SK-N-MC (cell line): Measurements from ENCODE around the gene MPO.

Experiments used
- EZH2 ChIP-seq: fragments of 200-600 bp; sonication (generic); IDR thresholded peaks from one replicate; pipeline ENCODE4 v1.6.1; 2017; ENCODE audit warnings: antibody characterized with exemption
- FOXP2 ChIP-seq: optimal IDR thresholded peaks from 2 replicates; pipeline ENCODE3; 2011; ENCODE audit warnings: mild to moderate bottlenecking, moderate library complexity; ENCODE audit not compliant: insufficient read depth; ENCODE audit errors: extremely low read length, control extremely low read depth
- POLR2AphosphoS5 ChIP-seq: IDR thresholded peaks from 2 replicates; pipeline ENCODE4 v1.6.1; 2012; ENCODE audit warnings: mild to moderate bottlenecking, low read depth, low read length, borderline replicate concordance

DNA sequence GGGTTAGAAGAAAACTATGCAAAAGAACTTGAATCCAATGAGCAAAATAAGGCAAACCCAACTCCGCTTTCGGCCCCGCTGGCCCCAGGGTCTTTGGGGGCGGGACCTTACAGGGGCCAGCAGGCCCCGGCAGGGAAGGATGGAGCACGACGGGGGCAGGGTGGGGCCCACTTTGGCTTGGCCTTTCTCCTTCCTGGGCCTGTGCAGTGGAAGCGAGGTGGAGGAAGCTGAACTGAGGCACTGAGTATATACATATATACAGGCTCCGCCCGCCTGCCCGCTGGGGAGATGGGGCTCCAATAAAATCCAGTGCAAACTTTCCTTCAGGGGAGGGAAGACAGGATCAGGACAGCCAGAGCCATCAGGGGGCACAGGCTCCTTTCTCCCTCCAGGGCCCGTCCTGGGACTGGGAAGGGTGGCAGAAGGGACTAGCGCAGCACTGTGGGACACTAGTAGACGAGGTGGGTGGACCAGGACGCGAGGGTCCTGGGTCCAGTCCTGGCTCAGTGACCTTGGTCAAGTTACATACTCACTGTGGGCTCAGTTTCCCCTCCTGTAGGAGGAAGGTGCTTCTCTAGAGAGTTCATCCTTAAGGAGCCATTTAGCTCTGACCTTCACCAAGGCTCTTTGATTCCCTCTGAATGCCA, 20.9 kb upstream of the MPO start:
- no peak for TF ChIP-seq EZH2
- no peak for TF ChIP-seq POLR2AphosphoS5
- no peak for TF ChIP-seq FOXP2
